SK-N-MC (cell line): ENCODE data around the gene LHX2.

ENCODE experiments used
- DNase-seq: peaks from one replicate; pipeline ENCODE4 v3.0.0-alpha.2; 2011; ENCODE audit warnings: low read depth, low spot score
- H3K27ac ChIP-seq: fragments of 200-600 bp; sonication (generic); 2 replicates; pipeline ENCODE4 v1.5.1; 2016; ENCODE audit warnings: mixed run types
- H3K36me3 ChIP-seq: fragments of 200-600 bp; sonication (generic); 2 replicates; pipeline ENCODE4 v1.6.1; 2017; ENCODE audit warnings: antibody characterized with exemption, low read length, mixed read lengths; ENCODE audit not compliant: insufficient read depth
- H3K4me3 ChIP-seq: fragments of 200-600 bp; sonication (generic); 2 replicates; pipeline ENCODE4 v1.5.1; 2016
- H3K9ac ChIP-seq: fragments of 200-600 bp; sonication (generic); 2 replicates; pipeline ENCODE4 v1.8.0; 2017; ENCODE audit warnings: mixed run types, mixed read lengths; ENCODE audit not compliant: insufficient read length
- H3K9me3 ChIP-seq: fragments of 200-600 bp; sonication (generic); 2 replicates; pipeline ENCODE4 v1.6.1; 2017; ENCODE audit warnings: low read depth, mild to moderate bottlenecking, antibody characterized with exemption, low read length, moderate library complexity, mixed read lengths
- EZH2 ChIP-seq: fragments of 200-600 bp; sonication (generic); IDR thresholded peaks from one replicate; pipeline ENCODE4 v1.6.1; 2017; ENCODE audit warnings: antibody characterized with exemption
- FOXP2 ChIP-seq: optimal IDR thresholded peaks from 2 replicates; pipeline ENCODE3; 2011; ENCODE audit warnings: mild to moderate bottlenecking, moderate library complexity; ENCODE audit not compliant: insufficient read depth; ENCODE audit errors: extremely low read length, control extremely low read depth
- POLR2AphosphoS5 ChIP-seq: IDR thresholded peaks from 2 replicates; pipeline ENCODE4 v1.6.1; 2012; ENCODE audit warnings: mild to moderate bottlenecking, low read depth, low read length, borderline replicate concordance

Gene LHX2

GRCh38 chr9:123998278-123998925, 13.2 kb upstream of the LHX2 start:
- H3K4me3 ChIP-seq, result no peak overlapping the region

GRCh38 chr9:123998970-123999621, 12.5 kb upstream of the LHX2 start:
- no peak overlapping the region for H3K4me3 ChIP-seq
- no peaks in the 10 kb centered on the region for H3K9me3 ChIP-seq
- H3K9ac ChIP-seq, result no peak overlapping the region
- TF ChIP-seq EZH2, result peak; percentile 21
- TF ChIP-seq POLR2AphosphoS5, result no peak
- no peak for TF ChIP-seq FOXP2
- H3K27ac ChIP-seq, result no peak overlapping the region
- no peak for DNase-seq
- no peaks in the 10 kb centered on the region for H3K36me3 ChIP-seq

More at GRCh38 chr9:123998278-123998925, 13.2 kb upstream of the LHX2 start:
- TF ChIP-seq POLR2AphosphoS5 (no peak), EZH2 (no peak)
- Histone ChIP-seq H3K9ac (no peak overlapping the region), H3K27ac (no peak overlapping the region), H3K9me3 (no peaks in the 10 kb centered on the region), H3K36me3 (no peaks in the 10 kb centered on the region)
- no peak for DNase-seq

GRCh38 chr9:123999661-124000060, 11.9 kb upstream of the LHX2 start:
- no peaks in the 10 kb centered on the region for H3K9me3 ChIP-seq
- no peak for TF ChIP-seq FOXP2
- no peak for TF ChIP-seq EZH2
- TF ChIP-seq POLR2AphosphoS5, result no peak
- H3K9ac ChIP-seq, result no peak overlapping the region
- no peaks in the 10 kb centered on the region for H3K36me3 ChIP-seq
- no peak for DNase-seq
- H3K4me3 ChIP-seq, result no peak overlapping the region
- no peak overlapping the region for H3K27ac ChIP-seq

GRCh38 chr9:124000161-124000783, 11.3 kb upstream of the LHX2 start:
- no peak for DNase-seq
- Histone ChIP-seq H3K4me3 (no peak overlapping the region), H3K27ac (no peak overlapping the region)

GRCh38 chr9:124000784-124001457, 10.6 kb upstream of the LHX2 start:
- Histone ChIP-seq H3K9ac (no peak overlapping the region), H3K36me3 (no peaks in the 10 kb centered on the region)
- DNase-seq, result no peak

More at GRCh38 chr9:124000161-124000783, 11.3 kb upstream of the LHX2 start:
- H3K36me3 ChIP-seq, result no peaks in the 10 kb centered on the region
- no peak overlapping the region for H3K9ac ChIP-seq
- TF ChIP-seq EZH2, result peak; percentile 90
- no peak for TF ChIP-seq FOXP2
- H3K9me3 ChIP-seq, result no peaks in the 10 kb centered on the region

GRCh38 chr9:124001458-124001799, 10.1 kb upstream of the LHX2 start:
- TF ChIP-seq EZH2 (no peak), POLR2AphosphoS5 (no peak), FOXP2 (no peak)
- Histone ChIP-seq H3K9ac (no peak overlapping the region), H3K36me3 (no peaks in the 10 kb centered on the region), H3K4me3 (no peak overlapping the region), H3K27ac (no peak overlapping the region), H3K9me3 (no peaks in the 10 kb centered on the region)
- no peak for DNase-seq

More at GRCh38 chr9:124000784-124001457, 10.6 kb upstream of the LHX2 start:
- Histone ChIP-seq H3K9me3 (no peaks in the 10 kb centered on the region), H3K27ac (no peak overlapping the region), H3K4me3 (no peak overlapping the region)
- TF ChIP-seq EZH2, result no peak
- no peak for TF ChIP-seq FOXP2
- TF ChIP-seq POLR2AphosphoS5, result no peak

- no peak for DNase-seq
Measured at GRCh38 chr9:124001866-124002525, 9.6 kb upstream of the LHX2 start.

GRCh38 chr9:124003636-124004349, 7.8 kb upstream of the LHX2 start:
- H3K36me3 ChIP-seq, result no peaks in the 10 kb centered on the region
- no peak overlapping the region for H3K9ac ChIP-seq
- H3K27ac ChIP-seq, result no peak overlapping the region
- no peak for TF ChIP-seq EZH2
- TF ChIP-seq FOXP2, result no peak
- TF ChIP-seq POLR2AphosphoS5, result no peak
- no peaks in the 10 kb centered on the region for H3K9me3 ChIP-seq
- no peak for DNase-seq
- H3K4me3 ChIP-seq, result no peak overlapping the region

More at GRCh38 chr9:124001866-124002525, 9.6 kb upstream of the LHX2 start:
- no peak for TF ChIP-seq POLR2AphosphoS5
- no peak for TF ChIP-seq FOXP2
- TF ChIP-seq EZH2, result no peak
- Histone ChIP-seq H3K4me3 (no peak overlapping the region), H3K9me3 (no peaks in the 10 kb centered on the region), H3K27ac (no peak overlapping the region), H3K9ac (no peak overlapping the region), H3K36me3 (no peaks in the 10 kb centered on the region)
